Measurements from ENCODE around the gene ERN2. TPM values are rescaled to one million over a fixed set of nuclear protein-coding genes. Genes with fewer than 3 reads are reported as not detected.

The ERN2 gene
- total RNA-seq, 1 experiment from 2014 or later, result 3.9 TPM

DNA sequence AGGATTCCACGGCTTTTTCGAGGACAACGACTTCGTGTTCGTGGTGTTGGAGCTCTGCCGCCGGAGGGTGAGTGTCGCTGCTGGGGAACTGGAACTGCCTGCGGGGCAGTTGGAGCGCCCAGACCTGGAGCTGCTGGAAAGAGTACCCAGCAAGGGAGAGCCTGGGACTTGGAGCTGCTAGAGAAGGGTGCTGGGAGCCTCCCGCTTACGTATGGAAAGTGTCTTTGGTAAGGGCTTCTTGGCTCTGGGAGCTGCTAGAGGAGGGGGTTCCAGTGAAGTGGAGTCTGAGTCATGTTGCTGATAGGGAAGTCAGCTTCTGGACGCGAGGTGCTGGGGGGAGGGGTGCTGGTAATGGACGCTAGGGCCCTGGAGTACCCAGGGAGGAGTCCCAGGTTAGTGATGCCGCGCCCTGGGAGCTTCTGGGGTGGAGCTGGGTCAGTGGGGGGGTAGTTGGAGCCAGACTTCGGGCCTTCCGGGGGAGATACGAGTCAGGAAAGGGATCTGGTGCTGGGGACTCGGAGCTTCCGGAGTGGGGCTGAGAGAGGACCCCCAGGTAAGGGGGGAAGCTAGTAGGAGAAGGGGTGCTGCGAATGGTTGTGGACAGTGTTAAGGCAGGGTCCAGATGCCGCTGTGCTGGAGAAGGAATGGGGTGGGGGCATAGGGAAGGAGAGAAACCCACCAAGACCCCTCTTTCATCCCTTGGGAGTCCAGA lies 33.6 kb downstream of the ERN2 start:
- H3K4me2 ChIP-seq, result peak overlapping the region; percentile 97
- peaks cover 16% of the 10 kb centered on the region; the same call in 1 of the 2 replicates for H3F3A ChIP-seq (ENCODE audit: insufficient read depth, low read depth)
- peak overlapping the region; percentile 94 for H3K4me3 ChIP-seq
- TF ChIP-seq EZH2 (IDR thresholded peaks at IDR 0.05; ENCODE audit: low read depth), result no peak
- TF ChIP-seq, protein P1, sequence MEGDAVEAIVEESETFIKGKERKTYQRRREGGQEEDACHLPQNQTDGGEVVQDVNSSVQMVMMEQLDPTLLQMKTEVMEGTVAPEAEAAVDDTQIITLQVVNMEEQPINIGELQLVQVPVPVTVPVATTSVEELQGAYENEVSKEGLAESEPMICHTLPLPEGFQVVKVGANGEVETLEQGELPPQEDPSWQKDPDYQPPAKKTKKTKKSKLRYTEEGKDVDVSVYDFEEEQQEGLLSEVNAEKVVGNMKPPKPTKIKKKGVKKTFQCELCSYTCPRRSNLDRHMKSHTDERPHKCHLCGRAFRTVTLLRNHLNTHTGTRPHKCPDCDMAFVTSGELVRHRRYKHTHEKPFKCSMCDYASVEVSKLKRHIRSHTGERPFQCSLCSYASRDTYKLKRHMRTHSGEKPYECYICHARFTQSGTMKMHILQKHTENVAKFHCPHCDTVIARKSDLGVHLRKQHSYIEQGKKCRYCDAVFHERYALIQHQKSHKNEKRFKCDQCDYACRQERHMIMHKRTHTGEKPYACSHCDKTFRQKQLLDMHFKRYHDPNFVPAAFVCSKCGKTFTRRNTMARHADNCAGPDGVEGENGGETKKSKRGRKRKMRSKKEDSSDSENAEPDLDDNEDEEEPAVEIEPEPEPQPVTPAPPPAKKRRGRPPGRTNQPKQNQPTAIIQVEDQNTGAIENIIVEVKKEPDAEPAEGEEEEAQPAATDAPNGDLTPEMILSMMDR (conservative IDR thresholded peaks at IDR 0.05), result no peak
- no peaks in the 10 kb centered on the region for H3K9me3 ChIP-seq (ENCODE audit: insufficient read depth, low read depth)
- H3K79me2 ChIP-seq (ENCODE audit: low read depth), result peaks cover 51% of the 10 kb centered on the region
- peak overlapping the region; percentile 70 for H2AFZ ChIP-seq
- peaks cover 14% of the 10 kb centered on the region; the same call in 1 of the 2 replicates for H4K20me1 ChIP-seq (ENCODE audit: insufficient read depth)
- H3K36me3 ChIP-seq (ENCODE audit: low read depth), result peaks cover 29% of the 10 kb centered on the region
- H3K9me2 ChIP-seq (ENCODE audit: insufficient read depth), result no peaks in the 10 kb centered on the region
- BruUV-seq (replicated peaks), result no TSS peak
- H3K4me1 ChIP-seq (replicated peaks; ENCODE audit: insufficient read depth), result peaks cover 27% of the 10 kb centered on the region
- ChIA-PET CTCF (interaction anchor here (0.6 to 1.2 kb wide), 5 partner anchors 91 to 847 kb away, joined by 3 to 8 read pairs (median 4); no protein-coding TSS in a partner anchor), POLR2A (ENCODE audit: unreplicated experiment) (interaction anchor here (0.5 to 0.9 kb wide), 4 partner anchors 10 to 45 kb away, joined by 3 to 25 read pairs (median 8); no protein-coding TSS in a partner anchor)
- no peaks in the 10 kb centered on the region for H3K27me3 ChIP-seq (ENCODE audit: insufficient read depth, low read depth)
- H3K27ac ChIP-seq, result no peak overlapping the region; the same call in 1 of the 2 replicates
- intact Hi-C loops (cut with micrococcal nuclease; ENCODE audit: unreplicated experiment), result loop anchor here (2.0 to 5.0 kb wide), 2 partner anchors 49 to 358 kb away; no protein-coding TSS in a partner anchor
- DNase-seq, result peak in 1 of 2 experiments; percentile 62

- TF ChIP-seq, protein P1 (conservative IDR thresholded peaks at IDR 0.05), result peak; percentile 60
- TF ChIP-seq EZH2 (IDR thresholded peaks at IDR 0.05; ENCODE audit: low read depth), result no peak
- Histone ChIP-seq H4K20me1 (ENCODE audit: insufficient read depth) (peaks cover 14% of the 10 kb centered on the region; the same call in 1 of the 2 replicates), H2AFZ (peak within 1 kb of the TSS; percentile 70), H3K9me3 (ENCODE audit: insufficient read depth, low read depth) (no peaks in the 10 kb centered on the region), H3K4me1 (replicated peaks; ENCODE audit: insufficient read depth) (peaks cover 27% of the 10 kb centered on the region), H3K4me2 (peak within 1 kb of the TSS; percentile 97), H3K4me3 (peak within 1 kb of the TSS; percentile 94), H3K79me2 (ENCODE audit: low read depth) (peaks cover 43% of the 10 kb centered on the region), H3K27me3 (ENCODE audit: insufficient read depth, low read depth) (no peaks in the 10 kb centered on the region), H3K27ac (no peak within 1 kb of the TSS; the same call in 1 of the 2 replicates), H3K9me2 (ENCODE audit: insufficient read depth) (no peaks in the 10 kb centered on the region), H3F3A (ENCODE audit: insufficient read depth, low read depth) (peaks cover 16% of the 10 kb centered on the region; the same call in 1 of the 2 replicates), H3K36me3 (ENCODE audit: low read depth) (peaks cover 22% of the 10 kb centered on the region)
- intact Hi-C loops (cut with micrococcal nuclease; ENCODE audit: unreplicated experiment), result loop anchor here (2.0 to 5.0 kb wide), 2 partner anchors 50 to 359 kb away; no protein-coding TSS in a partner anchor
- DNase-seq, result peak; percentile 71 to 90
- CTCF ChIA-PET, result interaction anchor here (0.6 to 1.4 kb wide), 6 partner anchors 47 to 847 kb away, joined by 3 to 8 read pairs (median 4); no protein-coding TSS in a partner anchor
- POLR2A ChIA-PET (ENCODE audit: unreplicated experiment), result interaction anchor here (0.6 to 0.9 kb wide), 3 partner anchors 9 to 29 kb away, joined by 3 to 25 read pairs (median 11); no protein-coding TSS in a partner anchor
- BruUV-seq (replicated peaks), result TSS peak; percentile 48
These were observed 34.4 kb downstream of the ERN2 start, which contains the start of gene PLK1 for GRCh38 chr16:23678430-23679273. PLK1 (plus strand) TSS chr16:23678889; CDS start chr16:23678933, 44 bp downstream.

Measured in PC-9 (cell line).